ENCODE measurements around the gene DYSF. TPM values are rescaled to one million over a fixed set of nuclear protein-coding genes. Genes with fewer than 3 reads are reported as not detected.

The DYSF gene
- total and polyA plus RNA-seq, 2 donors (not counting 3 experiments of a cell fraction or from before 2014, with no cell fraction given), result 50.9 to 152 TPM

- H3K4me2 ChIP-seq (ENCODE audit: insufficient read depth, low read length), result no peak overlapping the region
- TF ChIP-seq JUN (IDR thresholded peaks at IDR 0.05; ENCODE audit: borderline replicate concordance, insufficient read depth, insufficient read length, low read depth), result peak; percentile 46
- TF ChIP-seq MYC (IDR thresholded peaks at IDR 0.05; ENCODE audit: low read depth, low read length), result no peak
- POLR2A ChIA-PET, result no interaction called here
Observed at GRCh38 chr2:71531522-71532047, 78.2 kb downstream of the DYSF start.

DNA sequence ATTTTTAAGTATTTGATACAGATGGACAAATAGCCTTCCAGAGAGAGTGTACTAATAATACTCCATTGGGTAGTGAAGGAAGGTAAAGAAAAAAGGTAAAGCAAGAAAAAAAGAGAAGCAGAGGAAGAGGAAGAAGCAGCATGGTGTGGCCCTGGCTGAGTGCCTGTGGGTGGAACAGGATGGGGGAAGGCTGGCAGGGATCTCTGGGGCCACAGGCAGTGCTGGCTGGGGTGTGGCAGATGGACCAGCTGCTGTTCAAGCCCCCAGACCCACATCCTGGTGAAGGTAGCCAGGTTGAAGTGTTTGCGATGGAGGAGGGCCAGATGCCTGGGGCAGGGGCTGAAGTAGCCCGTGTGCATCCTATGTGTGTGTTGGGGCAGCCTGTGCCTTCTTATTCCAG is 79.0 kb downstream of the DYSF start:
- intact Hi-C loops (cut with micrococcal nuclease) (loop anchor here (5.0 kb wide), 1 partner anchor 265 kb away; no protein-coding TSS in a partner anchor), dilution Hi-C loops (cut with MboI; ENCODE audit: extremely low pct_ligation_motif_present, low sequenced_read_pairs) (no loop called here)
- POLR2A ChIA-PET, result no interaction called here
- Histone ChIP-seq H3K9me1 (replicated peaks; ENCODE audit: control insufficient read depth, extremely low read depth, insufficient read depth, low read length) (no peaks in the 10 kb centered on the region), H3K4me1 (ENCODE audit: control insufficient read depth, extremely low read depth, insufficient read depth, low read length) (peaks cover 7% of the 10 kb centered on the region), H2AFZ (ENCODE audit: low read depth, low read length) (no peak overlapping the region), H3K36me3 (ENCODE audit: control insufficient read depth in 2 of 2, extremely low read depth in 1 of 2, insufficient read depth in 2 of 2, low read length in 2 of 2) (peaks cover 2 to 33% of the 10 kb centered on the region in 2 experiments), H3K9ac (replicated peaks; ENCODE audit: extremely low read depth, insufficient read depth, low read length) (no peak overlapping the region), H3K27me3 (ENCODE audit: control insufficient read depth in 2 of 2, insufficient read depth in 2 of 2, low read length in 2 of 2) (no peaks in the 10 kb centered on the region), H3K9me3 (replicated peaks; ENCODE audit: control insufficient read depth, insufficient read depth, low read length) (no peaks in the 10 kb centered on the region), H3K27ac (ENCODE audit: insufficient read depth, low read depth, low read length) (no peak overlapping the region), H4K20me1 (replicated peaks; ENCODE audit: control insufficient read depth, extremely low read depth, insufficient read depth, low read length) (no peaks in the 10 kb centered on the region), H3K4me2 (ENCODE audit: insufficient read depth, low read length) (no peak overlapping the region), H3K4me3 (replicated peaks in 1 of 3; ENCODE audit: insufficient read depth in 1 of 3, low read depth in 1 of 3, low read length in 3 of 3) (no peak overlapping the region), H3K79me2 (ENCODE audit: control insufficient read depth, insufficient read depth, low read length) (no peaks in the 10 kb centered on the region)
- TF ChIP-seq EZH2 (IDR thresholded peaks at IDR 0.05; ENCODE audit: borderline replicate concordance, low read depth, low read length, severe bottlenecking) (no peak), GATA2 (IDR thresholded peaks at IDR 0.05; ENCODE audit: insufficient read depth, insufficient read length, low read depth, low read length) (no peak), JUN (IDR thresholded peaks at IDR 0.05; ENCODE audit: borderline replicate concordance, insufficient read depth, insufficient read length, low read depth) (no peak), CTCF (IDR thresholded peaks at IDR 0.05; ENCODE audit: extremely low read depth in 1 of 2, insufficient read depth in 1 of 2, low read depth in 1 of 2, low read length in 2 of 2) (no peak), MYC (IDR thresholded peaks at IDR 0.05; ENCODE audit: low read depth, low read length) (no peak), POLR2AphosphoS5 (IDR thresholded peaks at IDR 0.05; ENCODE audit: insufficient read depth, low read depth, low read length) (no peak), FOS (IDR thresholded peaks at IDR 0.05; ENCODE audit: borderline replicate concordance, insufficient read depth, low read length) (no peak), POLR2A (IDR thresholded peaks at IDR 0.05; ENCODE audit: low read depth, low read length) (no peak)
- TF ChIP-seq, protein P1, sequence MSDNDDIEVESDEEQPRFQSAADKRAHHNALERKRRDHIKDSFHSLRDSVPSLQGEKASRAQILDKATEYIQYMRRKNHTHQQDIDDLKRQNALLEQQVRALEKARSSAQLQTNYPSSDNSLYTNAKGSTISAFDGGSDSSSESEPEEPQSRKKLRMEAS (IDR thresholded peaks at IDR 0.05; ENCODE audit: insufficient read depth, insufficient read length), result no peak
- DNase-seq (ENCODE audit: low read depth, low spot score) (no peak), FAIRE-seq (no peak)
- CTCF ChIA-PET, result no interaction called here
- BruUV-seq (replicated peaks), result no TSS peak

More at GRCh38 chr2:71531522-71532047, 78.2 kb downstream of the DYSF start:
- H3K9me1 ChIP-seq (replicated peaks; ENCODE audit: control insufficient read depth, extremely low read depth, insufficient read depth, low read length), result no peaks in the 10 kb centered on the region
- no peaks in the 10 kb centered on the region for H3K9me3 ChIP-seq (replicated peaks; ENCODE audit: control insufficient read depth, insufficient read depth, low read length)
- H3K27me3 ChIP-seq (ENCODE audit: control insufficient read depth in 2 of 2, insufficient read depth in 2 of 2, low read length in 2 of 2), result no peaks in the 10 kb centered on the region
- no peaks in the 10 kb centered on the region for H3K79me2 ChIP-seq (ENCODE audit: control insufficient read depth, insufficient read depth, low read length)
- dilution Hi-C loops (cut with MboI; ENCODE audit: extremely low pct_ligation_motif_present, low sequenced_read_pairs) (no loop called here), intact Hi-C loops (cut with micrococcal nuclease) (loop anchor here (5.0 kb wide), 1 partner anchor 266 kb away; no protein-coding TSS in a partner anchor)
- H3K4me1 ChIP-seq (ENCODE audit: control insufficient read depth, extremely low read depth, insufficient read depth, low read length), result peaks cover 7% of the 10 kb centered on the region
- no peak overlapping the region for H2AFZ ChIP-seq (ENCODE audit: low read depth, low read length)
- CTCF ChIA-PET, result interaction anchor here (1.0 to 4.3 kb wide), 3 partner anchors 71 to 620 kb away, joined by 5 to 32 read pairs (median 26); no protein-coding TSS in a partner anchor
- H4K20me1 ChIP-seq (replicated peaks; ENCODE audit: control insufficient read depth, extremely low read depth, insufficient read depth, low read length), result no peaks in the 10 kb centered on the region
- BruUV-seq (replicated peaks), result no TSS peak
- H3K9ac ChIP-seq (replicated peaks; ENCODE audit: extremely low read depth, insufficient read depth, low read length), result no peak overlapping the region
- DNase-seq (ENCODE audit: low read depth, low spot score), result peak; percentile 34
- peak overlapping the region; percentile 40 for H3K27ac ChIP-seq (ENCODE audit: insufficient read depth, low read depth, low read length)
- H3K4me3 ChIP-seq (replicated peaks in 1 of 3; ENCODE audit: insufficient read depth in 1 of 3, low read depth in 1 of 3, low read length in 3 of 3), result no peak overlapping the region
- peaks cover 2 to 31% of the 10 kb centered on the region in 2 experiments for H3K36me3 ChIP-seq (ENCODE audit: control insufficient read depth in 2 of 2, extremely low read depth in 1 of 2, insufficient read depth in 2 of 2, low read length in 2 of 2)
- FAIRE-seq, result no peak

All from endothelial cell of umbilical vein (primary cell).